Heart right ventricle (tissue), 16 donors: ENCODE data around the gene PPFIA1. TPM values are rescaled to one million over a fixed set of nuclear protein-coding genes. Genes with fewer than 3 reads are reported as not detected.

Source experiments
- ATAC-seq, 8 donors: fragments of 200-7000 bp; cut with Tn5 transposase; one replicate each; pipeline ENCODE4 v1.9.1; 2020; ENCODE audit warnings: mild to moderate bottlenecking in 8 of 8, moderate library complexity in 8 of 8, moderate number of reproducible peaks in 1 of 8
- DNase-seq, 2 donors: peaks; one replicate each; pipeline ENCODE4 v3.0.0-alpha.2; 2020
- H3K27ac ChIP-seq, 10 donors: fragments of 200-600 bp; sonication (generic) in 2 of 10; one replicate each; pipeline versions ENCODE4 v1.5.0 to v1.8.0; 2020 to 2022; ENCODE audit warnings: mild to moderate bottlenecking in 3 of 10
- H3K27me3 ChIP-seq, 7 donors: fragments of 200-600 bp; one replicate each; pipeline ENCODE4 v1.8.0; 2021 to 2022; ENCODE audit warnings: mild to moderate bottlenecking in 2 of 7
- H3K36me3 ChIP-seq, 9 donors: fragments of 200-600 bp; sonication (generic) in 1 of 9; one replicate each; pipeline versions ENCODE4 v1.5.0 to v1.8.0; 2020 to 2022; ENCODE audit warnings: mild to moderate bottlenecking in 2 of 9
- H3K4me1 ChIP-seq, 9 donors: fragments of 200-600 bp; sonication (generic) in 1 of 9; one replicate each; pipeline versions ENCODE4 v1.5.0 to v1.8.0; 2020 to 2022; ENCODE audit warnings: mild to moderate bottlenecking in 4 of 9
- H3K4me3 ChIP-seq, 10 donors: fragments of 200-600 bp; sonication (generic) in 2 of 10; one replicate each; pipeline versions ENCODE4 v1.5.0 to v1.8.0; 2020 to 2022; ENCODE audit warnings: mild to moderate bottlenecking in 7 of 10, moderate library complexity in 2 of 10
- H3K9me3 ChIP-seq, 11 donors: fragments of 200-600 bp in 10 of 11; sonication (generic) in 2 of 11; one replicate each; pipeline versions ENCODE4 v1.5.0 to v1.8.0; 2013 to 2022; ENCODE audit warnings: mild to moderate bottlenecking in 2 of 11, control low read depth in 1 of 11, moderate library complexity in 1 of 11
- CTCF ChIP-seq, 9 donors: fragments of 200-600 bp; sonication (generic) in 2 of 9; IDR thresholded peaks; one replicate each; pipeline versions ENCODE4 v1.5.0 to v1.8.0; 2021 to 2022; ENCODE audit warnings: antibody characterized with exemption in 9 of 9, mild to moderate bottlenecking in 5 of 9, moderate library complexity in 1 of 9
- WGBS, 2 donors: extraction: QIAGEN DNeasy Blood & Tissue Kit; methylation state at CpG; one replicate each; pipeline ENCODE4 v1.1.7; 2013; ENCODE audit warnings: inconsistent platforms in 1 of 2; 5-methylcytosine and 5-hydroxymethylcytosine counted together
- intact Hi-C, 10 donors: fragments of 100-400 bp; cut with DNase I; formaldehyde crosslinking; loops; one replicate each; pipeline versions ENCODE4 v1.11.1 to v1.14.2; 2022
- polyA plus RNA-seq, 2 donors: library from polyadenylated mRNA; stranded (reverse); fragments of 200-250 nt; gene quantifications; one replicate each; pipeline ENCODE4 v1.2.3, GENCODE V29; 2013
- total RNA-seq, 10 donors: library from RNA; stranded (reverse); fragmentation: NEBNext Ultra II Directional in 3 of 10; extraction: Animal tissue kit (Norgen Biotek cat#: 25700) in 3 of 10; gene quantifications; one replicate each; pipeline versions ENCODE4 v1.2.1 to v1.2.4, GENCODE V29; 2021 to 2023
- donor health status: Arrhythmogenic right ventricular cardiomyopathy.
- donor health status: ischemic (EF 13 %, LVEDD 7.1; RV severe dilation, severe dysfunction).
- donor health status: healthy with polysubstance abuse.
- donor health status: DM: no; HTN: yes; CAD: no.
- donor health status: DM: no; HTN: no; CAD: no.
- donor health status: ischemic (EF 25% LVEDD 6.9; RV normal size, moderate dysfunction).
- donor health status: ischemic (EF 25% LVEDD 5.7; RV mildly dilated, moderate dysfunction).
- donor health status: healthy.
- donor health status: DM: yes; HTN: yes; CAD: no.
- donor health status: Ischemic cardiomyopathy.
- donor health status: ischemic (EF 35%, LVEDD 5.7; RV mildly dilated, moderate dysfunction).
- donor health status: nonischemic (EF 11% LVEDD 7.7; RV severe dilation, severe dysfunction).
- donor health status: DM: yes; HTN: yes; CAD: no.
- donor health status: PGD.
- donor health status: ischemic (EF 29% LVEDD 5.4; RV normal size, mild dysfunction).
- donor health status: nonischemic (EF 23%, LVEDD 6.1; RV moderate dilation, normal function).

PPFIA1 gene
- total and polyA plus RNA-seq, 12 donors = 14.0 to 57.2 (median 39.0) TPM

- H3K27me3 ChIP-seq = no peaks in the 10 kb centered on the region
- 71 to 81% methylated on average over 20 of the region's 20 CpGs for WGBS, 2 donors
- no peak overlapping the region for H3K27ac ChIP-seq
- peaks cover 0 to 42% (median under 1%) of the 10 kb centered on the region in 9 donors for H3K4me1 ChIP-seq
- DNase-seq = no peak
- ATAC-seq = peak in 6 of 8 donors; percentile 38 to 80 (median 58)
- no peaks in the 10 kb centered on the region for H3K9me3 ChIP-seq
- no peak overlapping the region for H3K4me3 ChIP-seq
- TF ChIP-seq CTCF (IDR thresholded peaks at IDR 0.05) = no peak
- peaks cover 0 to 15% (median 0%) of the 10 kb centered on the region in 9 donors for H3K36me3 ChIP-seq
- intact Hi-C loops = no loop called here
Observed at GRCh38 chr11:70312401-70313357, 42.2 kb downstream of the PPFIA1 start.

- Histone ChIP-seq H3K9me3 (no peaks in the 10 kb centered on the region), H3K27ac (no peak overlapping the region), H3K4me1 (peaks cover 0 to 46% (median under 1%) of the 10 kb centered on the region in 9 donors), H3K36me3 (peaks cover 0 to 17% (median 0%) of the 10 kb centered on the region in 9 donors), H3K4me3 (no peak overlapping the region), H3K27me3 (no peaks in the 10 kb centered on the region)
- 91 to 94% methylated on average over 8 of the region's 8 CpGs for WGBS, 2 donors
- DNase-seq (no peak), ATAC-seq (no peak)
- no peak for TF ChIP-seq CTCF (IDR thresholded peaks at IDR 0.05)
- intact Hi-C loops = no loop called here
Observed at GRCh38 chr11:70313945-70314344, 43.5 kb downstream of the PPFIA1 start.

GRCh38 chr11:70314730-70315129 lies 44.2 kb downstream of the PPFIA1 start:
- Histone ChIP-seq H3K36me3 (peaks cover 0 to 18% (median 0%) of the 10 kb centered on the region in 9 donors), H3K27me3 (no peaks in the 10 kb centered on the region), H3K9me3 (no peaks in the 10 kb centered on the region), H3K27ac (peak overlapping the region in 1 of 10 donors; percentile 66), H3K4me1 (peaks cover 2 to 51% (median 6%) of the 10 kb centered on the region in 9 donors), H3K4me3 (no peak overlapping the region)
- TF ChIP-seq CTCF (IDR thresholded peaks at IDR 0.05) = no peak
- DNase-seq (no peak), ATAC-seq (no peak)
- intact Hi-C loops = no loop called here
- 84 to 90% methylated on average over 10 of the region's 10 CpGs for WGBS, 2 donors

- Histone ChIP-seq H3K4me3 (peak overlapping the region in 1 of 10 donors; percentile 13), H3K36me3 (peaks cover 0 to 23% (median 0%) of the 10 kb centered on the region in 9 donors), H3K27me3 (no peaks in the 10 kb centered on the region), H3K4me1 (peaks cover 2 to 52% (median 10%) of the 10 kb centered on the region in 9 donors), H3K27ac (peak overlapping the region in 1 of 10 donors; percentile 66), H3K9me3 (no peaks in the 10 kb centered on the region)
- WGBS, 2 donors = 83 to 91% methylated on average over 4 of the region's 4 CpGs
- no peak for DNase-seq
- TF ChIP-seq CTCF (IDR thresholded peaks at IDR 0.05) = no peak
- intact Hi-C loops = no loop called here
- peak in 3 of 8 donors; percentile 23 to 44 (median 24) for ATAC-seq
Observed at GRCh38 chr11:70315716-70316115, 45.2 kb downstream of the PPFIA1 start.
